GM12875 (cell line): ENCODE results near the gene FBXO17.

Experiments
- H3K4me3 ChIP-seq: one replicate; pipeline ENCODE4 v1.5.1; 2011; ENCODE audit warnings: low read depth, low read length, control low read depth
- TF ChIP-seq, protein P1 (sequence below): IDR thresholded peaks from 2 replicates; pipeline ENCODE4 v1.5.1; 2011; ENCODE audit warnings: low read depth, mild to moderate bottlenecking, control low read depth, inconsistent platforms, low read length, moderate library complexity, borderline replicate concordance; ENCODE audit not compliant: insufficient read depth

Gene FBXO17

DNA sequence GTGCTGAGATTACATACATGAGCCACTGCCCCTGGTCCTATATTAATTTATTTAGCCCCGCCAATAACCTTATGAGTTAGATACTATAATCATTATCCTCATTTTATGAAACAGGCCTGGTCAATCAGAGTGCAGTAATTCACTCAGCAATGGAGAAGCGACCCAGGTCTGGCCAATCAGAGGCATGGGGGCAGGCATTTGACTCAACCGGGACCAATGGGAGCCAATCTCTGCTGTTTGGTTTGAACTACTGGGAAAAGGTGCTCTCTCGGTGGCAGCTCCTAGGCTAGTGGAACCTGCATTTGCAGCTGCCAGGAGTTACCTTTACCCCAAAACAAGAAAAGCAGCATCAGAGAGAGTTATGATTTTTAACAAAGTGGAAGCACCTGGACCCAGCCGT lies 82.7 kb downstream of the FBXO17 start:
- H3K4me3 ChIP-seq: no peak overlapping the region
- TF ChIP-seq, protein P1, sequence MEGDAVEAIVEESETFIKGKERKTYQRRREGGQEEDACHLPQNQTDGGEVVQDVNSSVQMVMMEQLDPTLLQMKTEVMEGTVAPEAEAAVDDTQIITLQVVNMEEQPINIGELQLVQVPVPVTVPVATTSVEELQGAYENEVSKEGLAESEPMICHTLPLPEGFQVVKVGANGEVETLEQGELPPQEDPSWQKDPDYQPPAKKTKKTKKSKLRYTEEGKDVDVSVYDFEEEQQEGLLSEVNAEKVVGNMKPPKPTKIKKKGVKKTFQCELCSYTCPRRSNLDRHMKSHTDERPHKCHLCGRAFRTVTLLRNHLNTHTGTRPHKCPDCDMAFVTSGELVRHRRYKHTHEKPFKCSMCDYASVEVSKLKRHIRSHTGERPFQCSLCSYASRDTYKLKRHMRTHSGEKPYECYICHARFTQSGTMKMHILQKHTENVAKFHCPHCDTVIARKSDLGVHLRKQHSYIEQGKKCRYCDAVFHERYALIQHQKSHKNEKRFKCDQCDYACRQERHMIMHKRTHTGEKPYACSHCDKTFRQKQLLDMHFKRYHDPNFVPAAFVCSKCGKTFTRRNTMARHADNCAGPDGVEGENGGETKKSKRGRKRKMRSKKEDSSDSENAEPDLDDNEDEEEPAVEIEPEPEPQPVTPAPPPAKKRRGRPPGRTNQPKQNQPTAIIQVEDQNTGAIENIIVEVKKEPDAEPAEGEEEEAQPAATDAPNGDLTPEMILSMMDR: no peak

DNA sequence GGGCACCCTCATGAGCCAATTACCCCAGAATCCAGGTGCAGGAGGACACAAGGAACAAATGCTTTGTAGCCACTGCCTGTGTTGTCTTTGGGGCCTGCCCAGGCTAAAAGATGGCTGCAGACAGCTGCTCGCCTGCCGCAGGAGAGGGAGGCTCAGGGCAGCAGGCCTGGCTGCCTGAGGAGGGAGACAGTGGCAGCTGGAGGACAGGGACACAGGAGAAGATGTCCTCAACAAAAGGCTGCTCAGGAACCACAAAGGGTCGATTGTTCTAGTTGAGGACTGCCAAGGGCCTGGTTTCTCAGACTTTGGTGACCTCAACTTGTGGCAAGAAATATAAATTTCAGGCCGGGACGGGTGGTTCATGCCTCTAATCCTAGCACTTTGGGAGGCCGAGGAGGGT lies 83.8 kb downstream of the FBXO17 start:
- TF ChIP-seq, protein P1: no peak
- no peak overlapping the region for H3K4me3 ChIP-seq
